ENCODE data around the gene GMEB1. TPM values are rescaled to one million over a fixed set of nuclear protein-coding genes. Genes with fewer than 3 reads are reported as not detected.
A peak's percentile ranks its signal among the peaks of the same experiment; 100 is the strongest.
"Not testable (repeated sequence)": the region's sequence is repeated elsewhere in the genome, so short reads cannot be mapped to it uniquely, and the experiment has no call there.

The GMEB1 gene
- total and polyA plus RNA-seq, 3 donors from 2014 or later, result 12.6 to 17.2 (median 16.6) TPM

DNA sequence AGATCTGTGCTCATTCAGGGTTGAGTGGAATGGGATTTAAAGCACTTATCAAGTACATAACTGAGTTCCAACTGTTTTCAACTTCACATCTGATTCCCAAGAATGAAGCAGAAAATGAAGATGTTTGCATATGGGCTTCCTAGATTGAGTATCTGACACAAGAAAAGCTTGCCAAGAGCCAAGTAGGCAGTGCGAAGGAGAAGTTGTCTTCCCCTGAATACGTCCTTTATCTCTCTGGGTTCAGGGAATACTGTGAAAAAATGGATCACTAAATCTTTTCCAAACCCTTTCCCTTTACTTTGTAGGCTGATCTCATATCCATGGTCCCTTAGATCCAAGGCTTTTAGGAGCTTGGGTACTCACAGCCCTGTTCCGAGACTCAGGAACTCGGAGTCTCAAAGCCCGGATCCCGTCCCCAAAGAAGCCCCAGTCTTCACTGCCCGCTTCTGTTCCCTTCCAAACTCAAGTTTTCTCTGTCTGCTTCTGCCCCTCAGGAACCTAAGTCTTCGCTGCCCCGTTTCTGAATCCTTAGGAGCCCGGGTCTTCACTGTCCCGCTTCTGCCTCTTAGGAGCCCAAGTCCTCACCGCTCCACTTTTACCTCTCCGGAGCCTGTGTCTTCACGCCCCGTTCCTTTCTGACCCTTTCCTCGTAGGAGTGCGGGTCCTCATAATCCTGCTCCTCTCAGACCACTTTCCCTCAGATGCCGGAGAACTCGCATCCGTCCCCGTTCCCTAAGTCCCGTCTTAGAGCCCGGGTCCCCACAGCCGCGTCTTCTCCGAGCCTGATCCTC is 26.3 kb upstream of the GMEB1 start:
- Histone ChIP-seq H3K36me3 (ENCODE audit: low read depth, missing control alignments) (no peaks in the 10 kb centered on the region), H3K4me1 (no peaks in the 10 kb centered on the region), H3K9me3 (no peaks in the 10 kb centered on the region), H3K27me3 (no peaks in the 10 kb centered on the region), H3K27ac (peak overlapping the region; percentile 80 to 88), H3K4me3 (peak overlapping the region; percentile 66 to 86)
- TF ChIP-seq, protein P1, sequence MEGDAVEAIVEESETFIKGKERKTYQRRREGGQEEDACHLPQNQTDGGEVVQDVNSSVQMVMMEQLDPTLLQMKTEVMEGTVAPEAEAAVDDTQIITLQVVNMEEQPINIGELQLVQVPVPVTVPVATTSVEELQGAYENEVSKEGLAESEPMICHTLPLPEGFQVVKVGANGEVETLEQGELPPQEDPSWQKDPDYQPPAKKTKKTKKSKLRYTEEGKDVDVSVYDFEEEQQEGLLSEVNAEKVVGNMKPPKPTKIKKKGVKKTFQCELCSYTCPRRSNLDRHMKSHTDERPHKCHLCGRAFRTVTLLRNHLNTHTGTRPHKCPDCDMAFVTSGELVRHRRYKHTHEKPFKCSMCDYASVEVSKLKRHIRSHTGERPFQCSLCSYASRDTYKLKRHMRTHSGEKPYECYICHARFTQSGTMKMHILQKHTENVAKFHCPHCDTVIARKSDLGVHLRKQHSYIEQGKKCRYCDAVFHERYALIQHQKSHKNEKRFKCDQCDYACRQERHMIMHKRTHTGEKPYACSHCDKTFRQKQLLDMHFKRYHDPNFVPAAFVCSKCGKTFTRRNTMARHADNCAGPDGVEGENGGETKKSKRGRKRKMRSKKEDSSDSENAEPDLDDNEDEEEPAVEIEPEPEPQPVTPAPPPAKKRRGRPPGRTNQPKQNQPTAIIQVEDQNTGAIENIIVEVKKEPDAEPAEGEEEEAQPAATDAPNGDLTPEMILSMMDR (IDR thresholded peaks at IDR 0.05), result no peak
- TF ChIP-seq POLR2A (IDR thresholded peaks at IDR 0.05), result no peak
- DNase-seq, result peak; percentile 30
- intact Hi-C loops (cut with DNase I; ENCODE audit: low total_unique reads), result no loop called here
- WGBS, 2 donors, result 0 to 1% methylated on average over 26 of the region's 26 CpGs

DNA sequence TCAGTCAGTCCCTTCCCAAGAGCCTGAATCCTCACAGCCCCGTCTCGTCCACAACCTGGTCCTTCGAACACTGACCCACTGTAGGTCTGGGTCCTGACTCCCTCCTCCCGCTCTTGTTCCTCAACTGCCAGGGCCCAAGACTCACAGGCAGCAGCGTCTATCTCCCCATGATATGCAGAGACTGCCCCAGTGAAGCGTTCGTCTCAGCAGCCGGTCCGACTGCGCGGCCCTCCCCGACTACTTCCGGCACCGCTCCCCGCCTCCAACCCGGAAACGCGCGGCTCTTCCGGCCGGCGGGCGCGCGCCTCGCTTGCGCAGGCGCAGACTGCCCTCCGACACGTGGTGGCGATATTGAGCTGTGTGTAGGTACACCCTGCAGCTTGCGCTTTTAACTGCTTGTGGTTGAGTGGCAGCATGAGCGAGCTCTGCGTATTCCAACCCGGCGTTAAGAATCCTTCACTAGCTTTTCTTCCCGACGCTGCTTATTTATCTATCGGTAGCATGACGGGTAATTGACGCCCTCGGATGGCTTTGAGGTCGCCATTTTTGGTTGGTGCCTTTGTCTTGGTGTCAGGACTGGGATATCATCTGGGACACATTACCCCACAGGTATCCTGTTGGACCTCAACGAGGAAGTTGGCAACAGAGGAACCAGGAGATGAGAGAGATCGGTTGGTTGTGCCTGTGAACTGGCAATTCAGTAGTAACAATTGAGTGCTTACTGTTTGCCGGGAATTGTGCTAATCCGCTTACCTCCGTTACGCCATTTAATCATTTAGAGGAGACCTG is 25.5 kb upstream of the GMEB1 start, which contains the start of gene TAF12:
TAF12 (minus strand) TSS at position 221 of the 789 bp plus-strand sequence. CDS start 20,986 bp downstream, outside the sequence.
- Histone ChIP-seq H3K9me3 (no peaks in the 10 kb centered on the region), H3K4me1 (no peaks in the 10 kb centered on the region), H3K4me3 (peak within 1 kb of the TSS; percentile 66 to 86), H3K36me3 (ENCODE audit: low read depth, missing control alignments) (no peaks in the 10 kb centered on the region), H3K27me3 (no peaks in the 10 kb centered on the region), H3K27ac (peak within 1 kb of the TSS; percentile 80 to 88)
- intact Hi-C loops (cut with DNase I; ENCODE audit: low total_unique reads), result no loop called here
- WGBS, 2 donors, result 1% methylated on average over 41 to 49 of the region's 49 CpGs
- TF ChIP-seq, protein P1 (IDR thresholded peaks at IDR 0.05), result peak; percentile 36 to 56 (median 53)
- peak; percentile 92 for TF ChIP-seq POLR2A (IDR thresholded peaks at IDR 0.05)
- peak; percentile 94 for DNase-seq

DNA sequence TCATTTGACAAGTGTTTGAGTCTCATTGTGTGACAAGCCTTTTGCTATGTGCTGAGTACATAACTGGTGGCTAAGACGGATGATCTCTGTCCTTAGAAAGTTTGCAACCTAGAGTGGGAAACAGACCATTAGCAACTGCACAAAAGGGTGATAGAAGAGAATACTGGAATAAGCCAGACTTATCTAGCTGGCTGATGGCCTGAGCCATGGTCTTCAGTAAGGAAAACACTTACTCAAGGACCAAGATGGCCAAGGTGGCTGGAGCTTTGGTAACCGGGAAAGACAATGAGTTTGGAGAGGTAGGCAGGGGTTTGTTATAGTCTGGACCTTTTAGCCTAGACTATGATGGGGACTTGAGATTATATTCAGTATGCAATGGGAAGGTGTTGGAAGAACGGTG is 24.1 kb upstream of the GMEB1 start:
- intact Hi-C loops (cut with DNase I; ENCODE audit: low total_unique reads), result no loop called here
- Histone ChIP-seq H3K9me3 (no peaks in the 10 kb centered on the region), H3K4me1 (no peaks in the 10 kb centered on the region), H3K27me3 (no peaks in the 10 kb centered on the region), H3K4me3 (no peak overlapping the region), H3K27ac (peak overlapping the region in 1 of 2 donors; percentile 88), H3K36me3 (ENCODE audit: low read depth, missing control alignments) (no peaks in the 10 kb centered on the region)
- no peak for DNase-seq
- TF ChIP-seq, protein P1 (IDR thresholded peaks at IDR 0.05), result no peak
- TF ChIP-seq POLR2A (IDR thresholded peaks at IDR 0.05), result no peak
- 56 to 84% methylated on average over 3 of the region's 3 CpGs for WGBS, 2 donors

DNA sequence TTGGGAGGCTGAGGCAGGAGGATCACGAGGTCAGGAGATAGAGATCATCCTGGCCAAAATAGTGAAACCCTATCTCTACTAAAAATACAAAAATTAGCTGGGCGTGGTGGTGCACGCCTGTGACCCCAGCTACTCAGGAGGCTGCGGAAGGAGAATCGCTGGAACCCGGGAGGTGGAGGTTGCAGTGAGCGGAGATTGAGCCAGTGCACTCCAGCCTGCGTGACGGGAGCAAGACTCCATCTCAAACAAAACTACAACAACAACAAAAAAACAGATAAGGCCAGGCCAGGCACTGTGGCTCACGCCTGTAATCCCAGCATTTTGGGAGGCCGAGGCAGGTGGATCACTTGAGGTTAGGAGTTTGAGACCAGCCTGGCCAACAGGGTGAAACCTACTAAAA is 23.2 kb upstream of the GMEB1 start:
- H3K9me3 ChIP-seq; H3K4me3 ChIP-seq; H3K27ac ChIP-seq; intact Hi-C loops (cut with DNase I; ENCODE audit: low total_unique reads); H3K36me3 ChIP-seq (ENCODE audit: low read depth, missing control alignments); H3K4me1 ChIP-seq; DNase-seq; H3K27me3 ChIP-seq: not testable (repeated sequence)
- 94 to 98% methylated on average over 11 of the region's 11 CpGs for WGBS, 2 donors

DNA sequence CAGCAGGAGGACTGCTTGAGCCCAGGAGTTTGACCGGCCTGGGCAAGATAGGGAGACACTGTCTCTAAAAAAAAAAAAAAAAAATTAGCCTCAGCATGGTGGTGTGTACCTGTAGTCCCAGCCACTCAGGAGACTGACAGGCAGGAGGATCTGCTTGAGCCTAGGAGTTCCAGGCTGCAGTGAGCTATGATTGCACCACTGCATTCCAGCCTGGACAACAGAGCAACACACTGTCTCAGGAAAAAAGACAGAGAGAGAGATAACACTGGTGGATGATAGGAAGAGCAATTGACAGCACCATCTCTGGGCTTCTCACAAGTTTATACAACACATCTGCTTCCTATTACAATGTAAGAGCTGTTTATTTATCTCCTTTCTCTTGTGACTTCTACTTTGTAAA is 22.5 kb upstream of the GMEB1 start:
- DNase-seq, result no peak
- intact Hi-C loops (cut with DNase I; ENCODE audit: low total_unique reads), result no loop called here
- H3K36me3 ChIP-seq (ENCODE audit: low read depth, missing control alignments), result no peaks in the 10 kb centered on the region
- H3K27ac ChIP-seq, result no peak overlapping the region
- TF ChIP-seq, protein P1 (IDR thresholded peaks at IDR 0.05), result no peak
- no peak for TF ChIP-seq POLR2A (IDR thresholded peaks at IDR 0.05)
- no peak overlapping the region for H3K4me3 ChIP-seq
- H3K4me1 ChIP-seq, result no peaks in the 10 kb centered on the region
- H3K9me3 ChIP-seq, result no peaks in the 10 kb centered on the region
- no peaks in the 10 kb centered on the region for H3K27me3 ChIP-seq
- WGBS, 2 donors, result 71 to 100% methylated on average over 1 of the region's 1 CpG
